Measurements from ENCODE around the gene SYTL3.

Gene SYTL3

GRCh38 chr6:158729906-158730540 is 80.2 kb downstream of the SYTL3 start:
- no peaks in the 10 kb centered on the region for H4K20me1 ChIP-seq (ENCODE audit: insufficient read depth, low read length)
- peaks cover 2% of the 10 kb centered on the region for H3K4me1 ChIP-seq (ENCODE audit: insufficient read depth, low read length, severe bottlenecking)

GRCh38 chr6:158730541-158730907 is 80.7 kb downstream of the SYTL3 start:
- Histone ChIP-seq H3K9me3 (ENCODE audit: low read length) (peaks cover 20% of the 10 kb centered on the region), H3K36me3 (ENCODE audit: insufficient read depth, low read length) (peaks cover 4% of the 10 kb centered on the region; the same call in 1 of the 2 replicates), H3K9ac (ENCODE audit: low read length) (no peak overlapping the region), H3K4me1 (ENCODE audit: insufficient read depth, low read length, severe bottlenecking) (no peaks in the 10 kb centered on the region), H3K4me2 (ENCODE audit: low read length) (no peak overlapping the region), H2AFZ (ENCODE audit: low read length) (no peak overlapping the region), H3F3A (ENCODE audit: insufficient read depth, low read length) (no peaks in the 10 kb centered on the region), H3K27ac (ENCODE audit: low read depth, low read length, poor library complexity, severe bottlenecking) (no peak overlapping the region), H3K27me3 (ENCODE audit: insufficient read depth, low read length) (no peaks in the 10 kb centered on the region), H3K4me3 (ENCODE audit: low read depth, low read length, poor library complexity, severe bottlenecking) (no peak overlapping the region), H3K79me2 (ENCODE audit: insufficient read depth, low read length) (no peaks in the 10 kb centered on the region), H3K9me2 (ENCODE audit: low read depth, low read length) (no peaks in the 10 kb centered on the region), H4K20me1 (ENCODE audit: insufficient read depth, low read length) (no peaks in the 10 kb centered on the region)
- no peak for TF ChIP-seq EZH2 (IDR thresholded peaks at IDR 0.05; ENCODE audit: borderline replicate concordance, low read length)
- TF ChIP-seq CTCF (IDR thresholded peaks at IDR 0.05; ENCODE audit: low read length): no peak

More at GRCh38 chr6:158729906-158730540, 80.2 kb downstream of the SYTL3 start:
- Histone ChIP-seq H3K9me3 (ENCODE audit: low read length) (peaks cover 20% of the 10 kb centered on the region), H3K79me2 (ENCODE audit: insufficient read depth, low read length) (no peaks in the 10 kb centered on the region), H3K9ac (ENCODE audit: low read length) (no peak overlapping the region), H2AFZ (ENCODE audit: low read length) (no peak overlapping the region), H3K9me2 (ENCODE audit: low read depth, low read length) (no peaks in the 10 kb centered on the region), H3F3A (ENCODE audit: insufficient read depth, low read length) (no peaks in the 10 kb centered on the region), H3K4me2 (ENCODE audit: low read length) (no peak overlapping the region), H3K4me3 (ENCODE audit: low read depth, low read length, poor library complexity, severe bottlenecking) (no peak overlapping the region), H3K27me3 (ENCODE audit: insufficient read depth, low read length) (no peaks in the 10 kb centered on the region), H3K36me3 (ENCODE audit: insufficient read depth, low read length) (peaks cover 3% of the 10 kb centered on the region; the same call in 1 of the 2 replicates), H3K27ac (ENCODE audit: low read depth, low read length, poor library complexity, severe bottlenecking) (no peak overlapping the region)
- TF ChIP-seq EZH2 (IDR thresholded peaks at IDR 0.05; ENCODE audit: borderline replicate concordance, low read length): no peak
- TF ChIP-seq CTCF (IDR thresholded peaks at IDR 0.05; ENCODE audit: low read length): no peak

- Histone ChIP-seq H3K4me1 (ENCODE audit: insufficient read depth, low read length, severe bottlenecking) (no peaks in the 10 kb centered on the region), H3K79me2 (ENCODE audit: insufficient read depth, low read length) (no peaks in the 10 kb centered on the region), H3K36me3 (ENCODE audit: insufficient read depth, low read length) (peaks cover 4% of the 10 kb centered on the region; the same call in 1 of the 2 replicates), H3K9me3 (ENCODE audit: low read length) (peaks cover 20% of the 10 kb centered on the region), H3K9me2 (ENCODE audit: low read depth, low read length) (no peaks in the 10 kb centered on the region), H3F3A (ENCODE audit: insufficient read depth, low read length) (no peaks in the 10 kb centered on the region), H3K4me3 (ENCODE audit: low read depth, low read length, poor library complexity, severe bottlenecking) (no peak overlapping the region), H3K4me2 (ENCODE audit: low read length) (no peak overlapping the region), H3K27me3 (ENCODE audit: insufficient read depth, low read length) (no peaks in the 10 kb centered on the region), H3K9ac (ENCODE audit: low read length) (no peak overlapping the region), H2AFZ (ENCODE audit: low read length) (no peak overlapping the region), H4K20me1 (ENCODE audit: insufficient read depth, low read length) (no peaks in the 10 kb centered on the region), H3K27ac (ENCODE audit: low read depth, low read length, poor library complexity, severe bottlenecking) (no peak overlapping the region)
- TF ChIP-seq CTCF (IDR thresholded peaks at IDR 0.05; ENCODE audit: low read length) (no peak), EZH2 (IDR thresholded peaks at IDR 0.05; ENCODE audit: borderline replicate concordance, low read length) (no peak)
Measured at GRCh38 chr6:158735009-158735408, 85.2 kb downstream of the SYTL3 start.
